Pancreas (tissue), 10 donors: ENCODE data around the gene SNRNP200. TPM values are rescaled to one million over a fixed set of nuclear protein-coding genes. Genes with fewer than 3 reads are reported as not detected.
A peak's percentile ranks its signal among the peaks of the same experiment; 100 is the strongest.

ENCODE experiments used
- ATAC-seq, 4 donors: fragments of 200-7000 bp; cut with Tn5 transposase; one replicate each; pipeline versions ENCODE4 v1.8.0 to v1.9.1; 2020; ENCODE audit warnings: mild to moderate bottlenecking in 4 of 4, moderate library complexity in 4 of 4
- DNase-seq, 6 donors: peaks; one replicate each; pipeline ENCODE4 v3.0.0-alpha.2; 2020
- FAIRE-seq: peaks from 2 replicates; lab custom pipeline; 2012; peaks lifted over from hg19 to GRCh38; lab: Jason Lieb, UNC
- H3K27ac ChIP-seq, 4 donors: fragments of 200-600 bp; sonication (generic); 1 replicate in 3 of 4; 2 replicates in 1 of 4; pipeline versions ENCODE4 v1.5.0 to v1.8.0; 2020
- H3K27me3 ChIP-seq, 4 donors: fragments of 200-600 bp; one replicate each; pipeline ENCODE4 v1.8.0; 2021
- H3K36me3 ChIP-seq, 3 donors: fragments of 200-600 bp; sonication (generic) in 1 of 3; one replicate each; pipeline versions ENCODE4 v1.5.0 to v1.8.0; 2020 to 2021
- H3K4me1 ChIP-seq, 3 donors: fragments of 200-600 bp; one replicate each; pipeline ENCODE4 v1.8.0; 2021
- H3K4me3 ChIP-seq, 4 donors: fragments of 200-600 bp; sonication (generic) in 2 of 4; one replicate each; pipeline versions ENCODE4 v1.5.0 to v1.8.0; 2020 to 2021
- H3K9me3 ChIP-seq, 4 donors: fragments of 200-600 bp; one replicate each; pipeline ENCODE4 v1.8.0; 2021
- CTCF ChIP-seq, 4 donors: fragments of 200-600 bp; sonication (generic) in 3 of 4; IDR thresholded peaks; one replicate each; pipeline versions ENCODE4 v1.5.0 to v1.8.0; 2021; ENCODE audit warnings: antibody characterized with exemption in 4 of 4
- WGBS, 2 donors: extraction: QIAGEN DNeasy Blood & Tissue Kit; methylation state at CpG; one replicate each; pipeline ENCODE4 v1.1.7; 2013; 5-methylcytosine and 5-hydroxymethylcytosine counted together
- intact Hi-C, 3 donors: fragments of 100-400 bp; cut with DNase I; formaldehyde crosslinking; loops; one replicate each; pipeline versions ENCODE4 v1.11.1 to v1.14.2; 2022
- polyA plus RNA-seq, 2 donors: library from polyadenylated mRNA; stranded (reverse); fragments of 200-250 nt; gene quantifications; one replicate each; pipeline ENCODE4 v1.2.3, GENCODE V29; 2013
- total RNA-seq, 6 donors: library from RNA; stranded (reverse); fragmentation: NEBNext Ultra II Directional in 4 of 6; extraction: Animal tissue kit (Norgen Biotek cat#: 25700) in 4 of 6; gene quantifications; one replicate each; pipeline versions ENCODE4 v1.2.1 to v1.2.4, GENCODE V29; 2021 to 2023
- donor health status: healthy with polysubstance abuse.
- donor health status: DM: no; HTN: no; CAD: no; lungs with moderate emphysema.
- donor health status: DM: no; HTN: no; CAD: no.
- donor health status: control.
- donor health status: control.
- donor health status: Bipolar disorder and iron deficiency.
- donor health status: DM: yes; HTN: yes; CAD: no.
- donor health status: DM: no; HTN: no; CAD: no.
- donor health status: DM: no; HTN: no; CAD: no.
- donor health status: DM: yes; HTN: yes; CAD: no.

The SNRNP200 gene
- total and polyA plus RNA-seq, 8 donors: 42.1 to 87.7 (median 50.3) TPM

- ATAC-seq: peak; percentile 2 to 12 (median 6)
- 0 to 1% methylated on average over 36 to 49 of the region's 49 CpGs for WGBS, 2 donors
- no peaks in the 10 kb centered on the region for H3K9me3 ChIP-seq
- H3K27ac ChIP-seq: peak overlapping the region; percentile 40 to 84 (median 74)
- no peaks in the 10 kb centered on the region for H3K27me3 ChIP-seq
- H3K4me1 ChIP-seq: peaks cover 24 to 44% (median 32%) of the 10 kb centered on the region in 3 donors
- intact Hi-C loops: loop anchor here in 2 of 3 donors (10.0 kb wide), 1 partner anchor 61 kb away; the partner anchor contains the start of gene STARD7 (in 2 of the 2)
- H3K36me3 ChIP-seq: peaks cover 9 to 23% (median 9%) of the 10 kb centered on the region in 3 donors
- no peak for TF ChIP-seq CTCF (IDR thresholded peaks at IDR 0.05)
- peak in 5 of 6 donors; percentile 56 to 86 (median 74) for DNase-seq
- no peak for FAIRE-seq
- H3K4me3 ChIP-seq: peak overlapping the region; percentile 87 to 99 (median 97)
These were observed 40.0 kb downstream of the SNRNP200 start for GRCh38 chr2:96265349-96265839.

GRCh38 chr2:96264656-96265348, 40.5 kb downstream of the SNRNP200 start:
- peak in 2 of 4 donors; percentile 7 to 21 for ATAC-seq
- Histone ChIP-seq H3K4me1 (peaks cover 28 to 50% (median 38%) of the 10 kb centered on the region in 3 donors), H3K36me3 (peaks cover 6 to 17% (median 9%) of the 10 kb centered on the region in 3 donors), H3K9me3 (no peaks in the 10 kb centered on the region), H3K27me3 (no peaks in the 10 kb centered on the region), H3K27ac (peak overlapping the region in 2 of 4 donors; percentile 83 to 84), H3K4me3 (peak overlapping the region; percentile 87 to 99 (median 97))
- WGBS, 2 donors: 11 to 14% methylated on average over 29 to 33 of the region's 33 CpGs
- TF ChIP-seq CTCF (IDR thresholded peaks at IDR 0.05): no peak
- FAIRE-seq: no peak
- intact Hi-C loops: loop anchor here in 2 of 3 donors (10.0 kb wide), 1 partner anchor 60 kb away; the partner anchor contains the start of gene STARD7 (in 2 of the 2)
- peak in 5 of 6 donors; percentile 24 to 83 (median 48) for DNase-seq

GRCh38 chr2:96264086-96264485, 41.3 kb downstream of the SNRNP200 start:
- no peak for DNase-seq
- Histone ChIP-seq H3K27ac (no peak overlapping the region), H3K36me3 (peaks cover 5 to 12% (median 9%) of the 10 kb centered on the region in 3 donors), H3K4me3 (peak overlapping the region in 2 of 4 donors; percentile 87 to 99), H3K4me1 (peaks cover 36 to 57% (median 45%) of the 10 kb centered on the region in 3 donors), H3K27me3 (no peaks in the 10 kb centered on the region), H3K9me3 (no peaks in the 10 kb centered on the region)
- no peak for FAIRE-seq
- no peak for ATAC-seq
- 65 to 74% methylated on average over 4 of the region's 4 CpGs for WGBS, 2 donors
- no peak for TF ChIP-seq CTCF (IDR thresholded peaks at IDR 0.05)
- intact Hi-C loops: loop anchor here in 2 of 3 donors (10.0 kb wide), 1 partner anchor 59 kb away; the partner anchor contains the start of gene STARD7 (in 2 of the 2)

GRCh38 chr2:96262306-96262705, 43.0 kb downstream of the SNRNP200 start:
- H3K27ac ChIP-seq: peak overlapping the region in 2 of 4 donors; percentile 92
- no peaks in the 10 kb centered on the region for H3K9me3 ChIP-seq
- ATAC-seq (no peak), FAIRE-seq (no peak), DNase-seq (no peak)
- intact Hi-C loops: loop anchor here in 2 of 3 donors (10.0 kb wide), 1 partner anchor 58 kb away; the partner anchor contains the start of gene STARD7 (in 2 of the 2)
- no peak for TF ChIP-seq CTCF (IDR thresholded peaks at IDR 0.05)
- no peaks in the 10 kb centered on the region for H3K27me3 ChIP-seq
- peaks cover 40 to 64% (median 50%) of the 10 kb centered on the region in 3 donors for H3K4me1 ChIP-seq
- H3K36me3 ChIP-seq: no peaks in the 10 kb centered on the region
- 66 to 69% methylated on average over 2 of the region's 2 CpGs for WGBS, 2 donors
- no peak overlapping the region for H3K4me3 ChIP-seq
